Measurements from ENCODE around the gene COX14. TPM values are rescaled to one million over a fixed set of nuclear protein-coding genes. Genes with fewer than 3 reads are reported as not detected.

COX14 gene
- 10 to 100 TPM; 22.0 to 98.2 (median 71.8) TPM for total RNA-seq

DNA sequence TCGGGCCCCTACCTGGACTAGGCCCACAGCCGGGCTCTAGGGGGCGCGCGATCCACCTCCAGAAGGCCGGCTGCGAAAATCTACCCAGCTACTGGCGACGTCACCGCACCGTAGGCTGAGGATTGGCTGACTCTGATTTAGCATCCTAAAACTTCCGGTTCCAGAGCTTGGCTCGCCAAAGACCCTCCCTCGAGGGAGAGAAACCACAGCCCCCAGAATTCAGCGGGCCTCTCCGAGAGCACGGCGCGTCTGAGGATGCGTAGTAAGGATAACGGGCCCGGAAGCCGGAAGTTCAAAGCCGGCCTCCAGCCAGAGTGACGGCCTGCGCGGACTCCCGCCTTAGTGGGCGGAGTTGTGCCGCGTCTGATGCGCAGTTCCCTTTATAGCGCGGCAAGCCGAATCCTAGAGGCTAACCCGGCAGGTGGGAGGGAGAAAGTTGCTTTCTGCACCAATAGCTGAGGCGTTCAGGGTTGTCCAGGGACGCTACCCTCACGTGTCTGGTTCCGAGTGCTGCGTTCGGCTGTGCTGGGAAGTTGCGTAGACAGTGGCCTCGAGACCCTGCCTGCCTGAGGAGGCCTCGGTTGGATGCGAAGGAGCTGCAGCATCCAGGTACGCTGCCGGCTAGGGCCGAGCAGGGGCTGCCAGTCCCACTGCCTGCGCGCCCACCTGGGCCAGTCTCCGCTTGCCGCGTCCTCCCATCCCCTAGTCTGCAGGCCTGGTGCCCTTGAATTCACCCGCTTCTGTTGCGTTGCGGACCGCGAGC lies at the start of gene COX14:
TSS of gene COX14 (plus strand) at position 544 of the 763 bp plus-strand sequence. CDS start 7,808 bp downstream, outside the sequence.
- H3K4me1 ChIP-seq = peaks cover 35 to 48% (median 43%) of the 10 kb centered on the region in 4 donors
- TF ChIP-seq, protein P1, sequence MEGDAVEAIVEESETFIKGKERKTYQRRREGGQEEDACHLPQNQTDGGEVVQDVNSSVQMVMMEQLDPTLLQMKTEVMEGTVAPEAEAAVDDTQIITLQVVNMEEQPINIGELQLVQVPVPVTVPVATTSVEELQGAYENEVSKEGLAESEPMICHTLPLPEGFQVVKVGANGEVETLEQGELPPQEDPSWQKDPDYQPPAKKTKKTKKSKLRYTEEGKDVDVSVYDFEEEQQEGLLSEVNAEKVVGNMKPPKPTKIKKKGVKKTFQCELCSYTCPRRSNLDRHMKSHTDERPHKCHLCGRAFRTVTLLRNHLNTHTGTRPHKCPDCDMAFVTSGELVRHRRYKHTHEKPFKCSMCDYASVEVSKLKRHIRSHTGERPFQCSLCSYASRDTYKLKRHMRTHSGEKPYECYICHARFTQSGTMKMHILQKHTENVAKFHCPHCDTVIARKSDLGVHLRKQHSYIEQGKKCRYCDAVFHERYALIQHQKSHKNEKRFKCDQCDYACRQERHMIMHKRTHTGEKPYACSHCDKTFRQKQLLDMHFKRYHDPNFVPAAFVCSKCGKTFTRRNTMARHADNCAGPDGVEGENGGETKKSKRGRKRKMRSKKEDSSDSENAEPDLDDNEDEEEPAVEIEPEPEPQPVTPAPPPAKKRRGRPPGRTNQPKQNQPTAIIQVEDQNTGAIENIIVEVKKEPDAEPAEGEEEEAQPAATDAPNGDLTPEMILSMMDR (IDR thresholded peaks at IDR 0.05) = peak; percentile 89 to 96 (median 92)
- TF ChIP-seq POLR2A (IDR thresholded peaks at IDR 0.05) (peak in 3 of 4 donors; percentile 96 to 98 (median 98)), EP300 (IDR thresholded peaks at IDR 0.05) (peak in 1 of 4 donors; percentile 95), POLR2AphosphoS5 (IDR thresholded peaks at IDR 0.05) (peak; percentile 98 to 99)

DNA sequence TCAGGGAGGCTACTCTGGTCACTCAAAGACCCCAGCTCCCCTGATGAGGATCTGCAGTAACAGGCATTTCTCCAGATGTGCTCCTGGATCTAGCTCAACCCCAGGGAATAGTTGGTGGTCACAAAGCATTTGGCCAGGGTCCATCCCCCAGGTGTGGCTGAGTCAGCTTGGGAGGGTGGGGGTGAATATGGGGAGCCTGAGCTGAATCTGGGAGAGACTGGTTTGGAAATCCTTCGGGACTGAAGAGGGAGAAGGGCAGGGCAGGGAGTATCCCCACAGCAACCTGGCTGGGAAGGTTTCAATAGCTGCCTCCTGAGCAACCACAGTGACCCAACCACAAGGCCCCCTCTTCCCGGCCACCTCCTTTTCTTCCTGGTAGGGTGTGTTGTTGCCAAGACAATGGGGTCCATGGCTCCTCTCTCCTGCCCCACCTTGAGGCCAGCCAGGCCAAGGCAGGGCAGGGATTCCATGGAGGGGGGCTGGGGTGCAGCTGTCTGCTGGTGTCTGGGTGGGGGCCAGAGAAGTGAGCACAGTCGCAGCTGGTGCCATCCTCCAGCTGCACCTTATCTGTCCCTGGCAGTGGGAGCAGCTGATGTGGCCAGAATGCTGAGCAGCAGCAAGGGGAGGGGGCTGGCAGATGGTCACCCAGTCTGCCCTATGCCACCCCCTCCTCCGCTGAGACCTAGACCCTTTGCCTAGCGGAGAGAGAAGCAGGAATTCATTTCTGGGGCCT lies 49.1 kb upstream of the COX14 start:
- WGBS, 2 donors = 70 to 78% methylated on average over 3 to 5 of the region's 5 CpGs
- Histone ChIP-seq H3K27ac (no peak overlapping the region), H3K27me3 (peaks cover 0 to 7% (median 2%) of the 10 kb centered on the region in 4 donors), H3K4me1 (peaks cover 2 to 7% (median 3%) of the 10 kb centered on the region in 4 donors), H3K4me3 (no peak overlapping the region), H3K9me3 (no peaks in the 10 kb centered on the region), H3K36me3 (no peaks in the 10 kb centered on the region)
- ATAC-seq (ENCODE audit: low FRiP score in 2 of 2) (no peak), DNase-seq (no peak)
- TF ChIP-seq, protein P1 (IDR thresholded peaks at IDR 0.05) = no peak
- TF ChIP-seq POLR2A (IDR thresholded peaks at IDR 0.05) (no peak), POLR2AphosphoS5 (IDR thresholded peaks at IDR 0.05) (no peak), EP300 (IDR thresholded peaks at IDR 0.05) (no peak)

More for the DNA sequence above, at the start of gene COX14:
- H3K27me3 ChIP-seq = no peaks in the 10 kb centered on the region
- WGBS, 2 donors = 0% methylated on average over 5 to 56 of the region's 59 CpGs
- DNase-seq (peak; percentile 96 to 99), ATAC-seq (ENCODE audit: low FRiP score in 2 of 2) (peak; percentile 95 to 98)
- H3K36me3 ChIP-seq = peaks cover 0 to 15% (median 4%) of the 10 kb centered on the region in 4 donors
- H3K9me3 ChIP-seq = no peaks in the 10 kb centered on the region
- peak within 1 kb of the TSS; percentile 92 to 97 (median 95) for H3K27ac ChIP-seq
- H3K4me3 ChIP-seq = peak within 1 kb of the TSS; percentile 76 to 98 (median 96)

DNA sequence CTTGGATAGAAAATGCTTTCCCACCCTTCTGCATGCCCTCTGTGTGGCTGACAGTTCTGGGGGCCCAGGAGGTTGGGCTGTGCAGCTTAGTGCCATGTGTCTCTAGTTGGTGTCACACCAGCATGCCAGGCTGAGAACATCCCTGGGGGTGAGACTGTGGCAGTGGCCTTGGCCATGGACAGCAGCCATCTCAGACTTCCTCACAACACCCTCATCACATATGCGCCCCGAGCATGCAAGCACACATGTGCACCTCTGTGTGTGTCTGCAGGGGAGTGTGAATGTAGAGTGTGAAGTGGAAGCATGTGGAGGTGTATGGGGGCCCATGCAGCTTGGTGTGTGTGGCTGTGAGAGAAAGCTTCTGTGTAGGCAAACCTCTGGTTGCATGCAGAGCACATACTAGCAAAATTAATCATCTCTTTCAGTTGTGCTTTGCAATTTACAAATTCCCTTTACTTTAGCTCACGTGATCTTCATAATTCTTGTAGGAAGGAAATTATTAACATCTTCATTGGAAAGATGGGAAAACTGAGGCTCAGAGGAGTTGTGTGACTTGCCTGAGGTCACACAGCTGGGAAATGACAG lies 46.2 kb upstream of the COX14 start:
- H3K27ac ChIP-seq = no peak overlapping the region
- no peaks in the 10 kb centered on the region for H3K27me3 ChIP-seq
- ATAC-seq (ENCODE audit: low FRiP score in 2 of 2) (no peak), DNase-seq (no peak)
- no peaks in the 10 kb centered on the region for H3K36me3 ChIP-seq
- no peak for TF ChIP-seq EP300 (IDR thresholded peaks at IDR 0.05)
- TF ChIP-seq POLR2AphosphoS5 (IDR thresholded peaks at IDR 0.05) = no peak
- TF ChIP-seq, protein P1 (IDR thresholded peaks at IDR 0.05) = no peak
- no peak for TF ChIP-seq POLR2A (IDR thresholded peaks at IDR 0.05)
- peaks cover 0 to 8% (median 6%) of the 10 kb centered on the region in 4 donors for H3K4me1 ChIP-seq
- no peak overlapping the region for H3K4me3 ChIP-seq
- no peaks in the 10 kb centered on the region for H3K9me3 ChIP-seq
- WGBS, 2 donors = 65 to 92% methylated on average over 1 to 3 of the region's 3 CpGs

DNA sequence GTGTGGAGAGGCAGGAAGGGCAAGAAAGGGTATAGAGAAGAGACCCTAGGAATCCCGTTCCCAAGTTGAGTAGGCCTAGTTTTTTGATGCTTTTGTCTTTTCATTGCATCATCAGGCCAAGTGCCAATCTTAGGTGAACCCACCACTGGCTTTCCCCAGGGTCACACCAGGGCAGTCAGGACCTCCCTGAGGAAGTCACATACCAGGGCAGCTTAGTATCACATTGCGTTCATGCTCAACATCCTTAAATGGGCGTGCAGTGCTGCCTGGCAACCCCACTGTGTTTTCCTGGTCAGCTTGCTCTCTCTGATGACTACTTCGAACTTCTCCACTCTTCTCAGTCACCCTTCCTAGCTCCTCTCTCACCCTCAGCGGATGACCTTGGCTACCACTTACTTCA lies 45.6 kb upstream of the COX14 start:
- no peaks in the 10 kb centered on the region for H3K36me3 ChIP-seq

More for the DNA sequence above, 45.6 kb upstream of the COX14 start:
- DNase-seq (no peak), ATAC-seq (ENCODE audit: low FRiP score in 2 of 2) (peak in 1 of 2 donors; percentile 25)
- no peak for TF ChIP-seq EP300 (IDR thresholded peaks at IDR 0.05)
- TF ChIP-seq, protein P1 (IDR thresholded peaks at IDR 0.05) = no peak
- no peaks in the 10 kb centered on the region for H3K9me3 ChIP-seq
- H3K4me1 ChIP-seq = peaks cover 0 to 8% (median 7%) of the 10 kb centered on the region in 4 donors
- H3K27ac ChIP-seq = no peak overlapping the region
- H3K4me3 ChIP-seq = no peak overlapping the region
- H3K27me3 ChIP-seq = no peaks in the 10 kb centered on the region
- 43 to 66% methylated on average over 5 of the region's 5 CpGs for WGBS, 2 donors
